NCI-H1436 treated with DMSO at 0.1 percent for 48 hours (cell line): ENCODE measurements around the gene TRNP1.

ENCODE experiments used
- DNase-seq: peaks from one replicate; lab custom pipeline; 2025; lab: John Stamatoyannopoulos, UW

Gene TRNP1

DNA sequence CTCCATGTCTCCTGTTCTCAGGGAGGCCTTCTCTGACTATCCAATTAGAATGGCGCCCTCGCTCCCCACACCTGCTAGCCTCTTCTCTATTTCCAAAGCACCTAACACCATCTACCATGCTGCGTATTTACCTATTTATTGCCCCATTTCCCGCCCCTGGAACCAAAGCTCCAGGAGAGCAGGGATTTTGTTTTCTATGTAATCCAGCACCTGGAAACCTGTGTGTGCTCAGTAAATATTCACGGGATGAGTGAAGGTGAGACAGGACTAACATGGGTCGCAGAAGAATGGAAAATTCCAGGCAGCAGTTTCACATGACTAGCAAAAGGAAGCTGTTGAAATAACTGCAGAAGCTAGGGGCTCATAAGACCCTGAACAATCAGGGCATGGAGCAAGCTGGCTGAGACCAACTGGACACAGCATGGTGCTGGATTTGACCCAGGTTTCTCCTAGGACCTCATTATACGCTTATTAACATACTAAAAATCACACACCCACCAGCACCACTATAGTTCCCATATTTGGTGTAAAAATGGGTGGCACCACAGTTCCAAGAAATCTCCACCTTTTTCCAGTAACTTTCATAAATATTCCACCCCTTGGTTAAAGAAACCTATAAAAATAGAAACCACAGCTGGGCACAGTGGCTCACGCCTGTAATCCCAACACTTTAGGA, 34.2 kb downstream of the TRNP1 start:
- DNase-seq = no peak

DNA sequence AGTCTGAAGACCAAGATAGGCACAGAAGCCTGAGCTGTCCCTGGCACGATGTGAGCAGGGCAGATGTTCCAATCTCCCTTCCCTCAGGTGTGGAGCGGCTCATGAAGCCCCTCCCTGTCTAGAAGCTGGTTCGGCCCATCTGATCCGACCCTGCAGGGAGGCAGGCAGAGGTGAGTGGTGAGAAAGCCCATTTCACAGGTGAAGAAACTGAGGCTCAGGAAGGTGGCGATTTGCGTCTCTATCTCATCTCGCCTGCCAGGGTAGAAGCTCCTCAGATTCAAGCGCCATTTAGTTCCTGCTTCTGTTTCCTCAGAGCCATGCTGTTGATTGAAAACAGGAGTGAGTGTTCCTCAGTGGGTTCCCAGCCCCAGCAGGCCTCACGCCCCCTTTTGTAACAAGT, 36.0 kb downstream of the TRNP1 start:
- DNase-seq = no peak

DNA sequence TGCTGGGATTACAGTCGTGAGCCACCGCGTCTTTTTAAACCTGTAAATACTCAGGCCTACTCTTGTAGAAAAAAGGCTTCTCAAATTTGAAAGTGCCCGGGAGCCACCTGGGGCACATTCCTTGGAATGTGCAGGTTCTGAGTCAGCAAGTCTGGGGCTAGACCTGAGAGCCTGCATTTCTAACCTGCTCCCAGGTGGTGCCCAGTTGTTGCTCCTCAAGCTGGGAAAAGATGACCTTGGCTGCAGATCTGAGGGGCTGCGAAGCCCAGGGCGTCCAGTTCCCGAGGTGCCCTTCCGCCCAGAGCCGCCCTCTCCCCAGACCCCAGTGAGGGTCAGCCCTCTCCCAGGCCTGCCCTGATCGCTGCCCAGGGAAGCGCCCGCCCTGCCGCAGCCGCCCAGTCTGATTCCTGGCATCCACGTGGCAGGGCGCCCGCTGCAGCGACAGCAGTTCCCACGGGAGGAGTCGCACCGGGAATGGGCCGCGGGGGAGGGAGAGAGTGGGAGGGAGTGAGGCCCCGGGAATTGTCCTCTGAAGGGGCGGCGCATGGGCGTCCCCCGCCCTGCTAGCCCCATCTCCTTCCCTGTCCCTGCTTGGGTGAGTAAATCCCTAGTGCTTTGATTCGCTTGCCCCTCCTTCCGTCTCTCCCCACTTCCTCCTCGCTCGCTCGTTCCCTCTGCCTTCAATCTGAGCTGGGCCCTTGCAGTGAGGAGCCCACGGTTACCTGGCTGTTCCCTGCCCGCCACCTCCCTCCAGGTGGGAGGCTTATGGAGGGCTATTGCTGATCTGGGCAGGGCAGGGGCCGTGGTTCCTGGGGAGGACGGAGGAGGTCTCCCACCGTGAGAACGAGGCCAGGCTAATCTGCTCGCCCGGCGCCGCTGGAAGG, 38.0 kb downstream of the TRNP1 start:
- no peak for DNase-seq

DNA sequence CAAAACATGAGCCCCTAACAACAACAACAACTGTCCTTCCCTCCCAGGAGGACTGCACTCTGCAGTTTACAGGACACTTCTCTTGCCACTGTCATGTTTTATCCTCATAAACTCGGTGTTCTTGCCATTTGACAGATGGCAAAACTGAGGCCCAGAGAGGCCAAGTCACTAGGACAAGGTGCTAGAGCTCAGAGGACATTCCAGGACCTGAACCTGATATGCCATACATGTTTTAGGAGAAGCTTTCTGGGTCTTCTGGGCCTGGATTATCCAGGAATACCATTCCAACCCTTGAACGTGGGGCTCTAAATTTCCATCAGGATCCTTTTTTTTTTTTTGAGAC, 38.6 kb downstream of the TRNP1 start:
- no peak for DNase-seq

DNA sequence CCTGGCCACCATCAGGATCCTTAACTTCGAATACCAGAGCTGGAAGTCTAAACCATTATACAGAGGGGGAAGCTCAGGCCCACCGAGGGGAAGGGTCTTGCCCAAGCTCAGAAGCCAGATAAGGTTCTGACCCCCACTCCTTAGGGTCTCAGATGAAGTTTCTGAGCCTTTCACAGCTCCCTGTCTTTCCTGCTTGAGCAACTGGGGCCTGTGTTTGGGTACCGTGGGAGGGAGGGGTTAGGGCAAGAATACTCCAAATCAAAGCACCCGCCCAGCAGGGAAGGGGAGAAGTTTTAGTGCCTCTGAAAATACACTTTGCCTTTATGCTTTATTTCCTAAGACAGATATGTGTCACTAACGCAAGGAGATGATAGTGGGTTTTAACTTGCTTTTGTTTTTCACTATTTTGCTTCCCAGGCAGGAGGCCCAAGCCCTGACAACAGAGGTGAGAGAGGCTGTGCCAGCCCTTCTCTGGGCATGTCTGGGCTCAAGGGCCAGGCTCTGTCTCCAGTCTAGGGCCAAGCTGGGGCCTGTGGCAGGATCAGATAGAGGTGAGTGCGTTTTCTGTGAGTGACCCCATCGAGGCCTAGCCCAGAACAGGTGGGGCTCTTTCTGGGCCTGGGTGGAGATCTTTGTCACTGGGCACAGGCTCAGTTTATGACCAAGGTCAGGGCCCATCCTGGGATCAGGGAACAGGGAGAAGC, 39.7 kb downstream of the TRNP1 start:
- no peak for DNase-seq

DNA sequence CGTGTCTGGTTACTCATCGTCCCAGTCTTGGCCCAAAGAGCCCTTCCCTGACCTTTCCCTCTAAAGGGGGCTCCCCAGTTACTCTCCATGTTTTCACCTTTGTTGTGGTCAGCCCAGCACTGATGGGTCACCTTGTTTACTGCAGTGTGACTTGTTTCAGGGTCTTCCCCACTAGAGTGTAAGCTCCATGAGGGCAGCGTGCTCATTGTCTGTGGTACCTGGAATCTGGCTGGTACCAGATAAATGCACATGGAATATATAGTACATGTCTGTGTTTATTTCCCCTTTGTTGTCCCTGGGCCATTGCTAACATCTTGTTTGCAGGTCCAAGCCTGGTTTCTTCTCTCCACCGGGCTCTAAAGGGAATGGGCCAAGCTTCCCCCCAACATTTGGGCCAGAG, 41.9 kb downstream of the TRNP1 start:
- DNase-seq = no peak

DNA sequence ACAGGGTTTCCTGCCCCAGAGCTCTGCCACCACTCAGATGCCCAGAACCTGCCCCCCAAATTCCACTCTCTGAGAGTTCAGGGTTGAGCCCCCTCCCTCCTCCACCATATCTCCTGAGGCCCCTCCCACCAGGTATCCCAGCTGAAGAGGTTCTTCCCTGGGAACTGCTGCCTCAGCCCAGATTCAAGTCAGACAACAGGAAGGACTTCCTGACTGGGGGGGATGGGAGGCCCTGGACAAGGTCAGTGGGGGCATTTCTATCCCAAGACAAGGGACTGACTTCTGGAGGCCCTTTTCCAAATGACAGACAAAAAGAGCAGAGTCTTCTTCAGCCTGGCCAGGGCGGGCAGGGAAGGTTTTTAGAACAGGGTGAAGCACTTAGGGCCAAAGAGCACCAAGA, 43.2 kb downstream of the TRNP1 start:
- DNase-seq = no peak

DNA sequence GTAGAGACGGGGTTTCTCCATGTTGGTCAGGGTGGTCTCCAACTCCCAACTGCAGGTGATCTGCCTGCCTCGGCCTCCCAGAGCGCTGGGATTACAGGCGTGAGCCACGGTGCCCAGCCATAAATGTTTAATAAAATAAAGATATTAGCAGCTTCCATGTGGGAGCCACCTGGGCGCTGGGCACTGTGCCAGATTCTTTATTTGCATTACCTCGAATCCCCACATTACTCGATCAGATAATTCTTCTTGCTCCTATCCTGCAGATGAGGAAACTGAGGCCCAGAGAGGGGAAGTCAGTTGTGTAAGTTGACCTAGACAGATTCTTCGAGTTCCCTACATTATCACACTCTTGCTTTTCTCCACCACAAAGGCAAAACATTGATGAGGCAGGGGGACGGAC, 44.0 kb downstream of the TRNP1 start:
- DNase-seq = no peak

DNA sequence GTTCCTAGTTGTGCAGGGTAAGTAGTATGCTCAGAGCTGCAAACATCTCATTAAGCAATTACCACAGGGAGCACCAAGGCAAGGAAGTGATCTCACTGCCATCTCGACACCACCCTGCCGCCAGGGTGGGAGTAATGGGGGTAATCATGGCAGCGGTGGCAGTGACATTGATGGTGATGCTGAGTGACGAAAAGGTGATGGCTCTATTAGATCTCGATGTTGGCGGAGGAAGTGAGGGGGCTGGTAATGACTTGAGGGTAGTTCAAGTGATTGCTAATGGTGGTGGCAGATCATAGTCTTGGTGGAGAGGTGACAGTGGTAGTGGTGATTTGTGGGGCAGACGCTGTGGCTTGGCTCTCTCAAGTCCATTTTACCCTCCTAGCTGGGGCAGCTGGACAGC, 44.5 kb downstream of the TRNP1 start:
- no peak for DNase-seq

DNA sequence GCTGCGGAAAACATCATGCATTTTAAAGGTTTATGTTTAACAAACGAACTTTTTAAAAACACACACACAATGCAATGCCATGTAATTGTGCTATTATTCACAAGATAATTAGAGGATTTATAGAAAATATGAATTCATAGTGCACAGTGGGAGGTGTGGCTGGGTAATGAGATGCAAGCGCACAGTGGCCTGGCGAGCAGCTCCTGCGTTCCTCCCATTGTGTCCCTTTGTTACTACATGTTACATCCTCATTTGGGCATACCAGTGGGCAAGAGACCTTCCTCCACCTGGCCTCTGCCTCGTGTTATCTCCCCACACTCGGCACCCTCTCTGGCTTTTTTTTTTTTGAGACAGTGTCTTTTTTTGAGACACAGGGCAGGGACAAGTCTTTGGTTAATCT, 49.2 kb downstream of the TRNP1 start:
- no peak for DNase-seq

DNA sequence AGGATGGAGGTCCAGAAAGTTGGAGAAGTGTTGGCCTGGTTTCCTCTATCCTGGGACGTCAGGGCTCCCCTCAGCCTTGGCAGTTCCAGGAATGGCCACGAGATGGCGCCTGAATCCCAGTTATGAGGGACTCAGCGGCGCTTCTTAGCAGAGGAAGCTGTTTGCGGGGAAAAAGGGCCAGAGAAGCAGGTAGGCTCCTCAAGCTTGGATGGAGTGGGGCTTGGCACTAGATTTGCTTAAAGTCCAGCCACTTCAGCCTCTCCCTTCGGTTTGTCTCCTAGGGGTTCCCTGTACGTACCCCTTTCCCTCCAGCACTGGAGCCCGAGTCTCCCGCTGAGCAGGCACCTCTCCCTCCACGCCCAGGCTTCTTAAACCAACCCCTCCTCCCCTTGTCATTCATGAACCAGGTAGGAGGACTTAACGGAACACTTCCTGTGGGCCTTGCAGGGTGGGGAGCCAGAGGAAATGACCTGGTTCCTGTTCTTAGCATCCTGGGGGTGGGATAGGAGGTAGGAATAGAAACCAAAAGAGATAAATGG, 51.2 kb downstream of the TRNP1 start:
- no peak for DNase-seq

DNA sequence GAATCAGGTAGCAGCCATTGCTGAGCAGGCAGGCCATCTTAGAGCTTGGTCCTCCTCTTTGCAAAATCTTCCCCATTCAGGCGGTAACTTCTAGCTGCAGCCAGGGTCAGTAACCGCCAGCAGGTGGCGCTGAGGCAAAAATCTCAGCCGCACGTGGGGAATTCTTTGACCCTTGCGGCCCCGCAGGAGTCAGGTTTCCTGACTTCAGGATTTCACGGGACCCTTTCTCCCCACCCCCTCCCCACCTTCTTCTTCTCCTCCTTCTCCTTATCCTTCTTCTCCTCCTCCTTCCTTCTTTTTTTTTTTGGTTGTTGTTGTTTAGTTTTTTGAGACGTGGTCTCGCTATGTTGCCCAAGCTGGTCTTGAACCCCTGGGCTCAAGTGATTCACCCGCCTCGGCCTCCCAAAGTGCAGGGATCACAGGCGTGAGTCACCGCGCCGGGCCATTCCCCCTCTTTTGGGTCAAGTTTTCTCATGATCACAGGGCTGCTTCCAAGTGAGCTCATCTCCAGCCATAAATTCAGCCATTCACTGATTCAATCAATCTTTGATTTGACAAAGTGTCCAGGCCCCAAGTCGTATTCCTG, 52.6 kb downstream of the TRNP1 start:
- no peak for DNase-seq

DNA sequence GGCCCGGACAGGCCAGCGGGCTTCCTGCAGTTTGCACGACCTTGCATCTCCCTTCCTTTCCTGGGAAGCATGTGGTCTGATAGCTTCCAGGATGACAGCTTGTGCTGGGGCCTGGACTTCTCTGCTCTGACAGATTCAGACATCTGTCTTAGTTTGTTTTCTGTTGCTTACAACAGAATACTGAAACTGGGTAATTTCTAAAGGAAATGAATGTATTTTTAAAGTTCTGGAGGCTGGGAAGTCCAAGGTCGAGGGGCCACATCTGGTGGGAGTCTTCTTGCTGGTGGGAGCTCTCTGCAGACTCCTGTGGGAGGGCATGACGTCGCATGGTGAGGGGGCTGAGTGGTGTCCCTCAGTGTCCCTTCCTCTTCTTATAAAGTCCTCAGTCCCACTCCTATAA, 54.4 kb downstream of the TRNP1 start:
- no peak for DNase-seq

DNA sequence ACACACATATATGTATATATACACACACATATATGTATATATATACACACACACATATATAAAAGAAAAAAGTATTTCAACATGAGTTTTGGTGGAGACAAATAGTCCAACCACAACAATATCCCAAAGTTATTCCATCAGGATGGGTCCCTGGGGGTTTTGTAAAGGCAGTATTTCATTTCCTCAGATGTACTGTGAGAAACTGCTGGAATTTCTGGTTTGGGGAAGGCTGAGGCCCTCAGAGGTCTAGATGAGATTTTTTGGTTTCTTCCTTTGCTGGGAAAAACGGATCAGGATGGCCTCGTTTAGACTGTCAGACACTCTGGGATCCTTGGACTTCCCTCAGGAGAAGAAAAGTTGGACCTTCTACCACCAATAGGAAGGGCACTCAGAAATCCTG, 55.6 kb downstream of the TRNP1 start:
- no peak for DNase-seq

DNA sequence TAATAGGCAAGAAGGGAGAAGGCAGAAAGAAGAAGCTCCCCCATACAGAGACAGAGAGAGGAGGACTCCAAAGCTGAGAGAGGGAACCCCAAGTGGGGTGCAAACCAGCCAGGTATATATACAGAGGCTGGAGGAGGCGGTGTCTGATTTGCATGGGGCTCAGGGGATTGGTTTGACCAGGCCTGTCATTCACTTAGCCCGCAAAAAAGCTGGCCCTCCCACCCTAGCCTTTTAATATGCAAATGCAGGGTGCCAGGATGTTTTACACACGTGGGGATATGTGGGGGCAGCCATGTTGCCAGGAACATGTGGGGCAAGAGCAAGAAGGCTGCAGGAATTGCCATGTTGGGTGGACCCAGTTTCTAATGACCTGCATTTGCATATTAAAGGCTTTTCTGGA, 56.1 kb downstream of the TRNP1 start:
- DNase-seq = no peak
